Epithelial cell of esophagus (primary cell): ENCODE measurements around the gene ING1.

ENCODE experiments used
- DNase-seq: peaks from one replicate; pipeline ENCODE4 v3.0.0; 2010; ENCODE audit warnings: low read depth
- H3K4me3 ChIP-seq: 2 replicates; pipeline ENCODE4 v1.5.1; 2011; ENCODE audit warnings: mild to moderate bottlenecking, low read length, control low read depth
- CTCF ChIP-seq: IDR thresholded peaks from 2 replicates; pipeline ENCODE4 v1.5.1; 2011; ENCODE audit warnings: low read depth, mild to moderate bottlenecking, low read length, control low read depth, inconsistent platforms; ENCODE audit not compliant: insufficient read depth; ENCODE audit errors: missing control alignments

ING1 gene

GRCh38 chr13:110676595-110677587 is 36.6 kb upstream of the ING1 start:
- TF ChIP-seq CTCF: no peak
- H3K4me3 ChIP-seq: no peak overlapping the region
- no peak for DNase-seq

- H3K4me3 ChIP-seq: no peak overlapping the region
- no peak for TF ChIP-seq CTCF
- DNase-seq: no peak
Measured at GRCh38 chr13:110677731-110678545, 35.6 kb upstream of the ING1 start.

GRCh38 chr13:110680852-110681251 is 32.6 kb upstream of the ING1 start:
- peak; percentile 18 for DNase-seq
- no peak overlapping the region for H3K4me3 ChIP-seq
- TF ChIP-seq CTCF: peak; percentile 38

GRCh38 chr13:110681868-110682550 is 31.5 kb upstream of the ING1 start:
- no peak for TF ChIP-seq CTCF
- DNase-seq: no peak
- no peak overlapping the region for H3K4me3 ChIP-seq

- no peak for TF ChIP-seq CTCF
- DNase-seq: no peak
- H3K4me3 ChIP-seq: no peak overlapping the region
Measured at GRCh38 chr13:110682746-110683145, 30.8 kb upstream of the ING1 start.

- DNase-seq: peak; percentile 32
- TF ChIP-seq CTCF: peak; percentile 48
- H3K4me3 ChIP-seq: no peak overlapping the region
Measured at GRCh38 chr13:110683203-110683883, 30.2 kb upstream of the ING1 start.
